Activated naive CD4-positive, alpha-beta T cell (primary cell): ENCODE results near the gene BOLA3.
A peak's percentile ranks its signal among the peaks of the same experiment; 100 is the strongest.
"Not testable (repeated sequence)": the region's sequence is repeated elsewhere in the genome, so short reads cannot be mapped to it uniquely, and the experiment has no call there.

Experiments used
- DNase-seq, 4 experiments: peaks; one replicate each; lab custom pipeline; 2025; lab: John Stamatoyannopoulos, UW

The BOLA3 gene

DNA sequence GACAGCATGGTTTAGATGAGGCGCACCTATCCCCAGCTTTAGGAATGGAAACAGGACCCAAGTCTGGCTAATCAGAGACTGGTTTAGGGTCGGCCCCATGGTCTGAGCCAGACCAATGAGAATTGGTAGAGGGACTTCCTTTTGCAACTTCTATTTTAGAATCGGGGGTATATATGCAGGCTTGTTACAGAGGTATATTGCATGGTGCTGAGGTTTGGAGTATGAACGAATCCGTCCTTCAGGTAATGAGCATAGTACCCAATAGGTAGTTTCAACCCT, 1.5 kb upstream of the BOLA3 start:
- DNase-seq, result no peak

DNA sequence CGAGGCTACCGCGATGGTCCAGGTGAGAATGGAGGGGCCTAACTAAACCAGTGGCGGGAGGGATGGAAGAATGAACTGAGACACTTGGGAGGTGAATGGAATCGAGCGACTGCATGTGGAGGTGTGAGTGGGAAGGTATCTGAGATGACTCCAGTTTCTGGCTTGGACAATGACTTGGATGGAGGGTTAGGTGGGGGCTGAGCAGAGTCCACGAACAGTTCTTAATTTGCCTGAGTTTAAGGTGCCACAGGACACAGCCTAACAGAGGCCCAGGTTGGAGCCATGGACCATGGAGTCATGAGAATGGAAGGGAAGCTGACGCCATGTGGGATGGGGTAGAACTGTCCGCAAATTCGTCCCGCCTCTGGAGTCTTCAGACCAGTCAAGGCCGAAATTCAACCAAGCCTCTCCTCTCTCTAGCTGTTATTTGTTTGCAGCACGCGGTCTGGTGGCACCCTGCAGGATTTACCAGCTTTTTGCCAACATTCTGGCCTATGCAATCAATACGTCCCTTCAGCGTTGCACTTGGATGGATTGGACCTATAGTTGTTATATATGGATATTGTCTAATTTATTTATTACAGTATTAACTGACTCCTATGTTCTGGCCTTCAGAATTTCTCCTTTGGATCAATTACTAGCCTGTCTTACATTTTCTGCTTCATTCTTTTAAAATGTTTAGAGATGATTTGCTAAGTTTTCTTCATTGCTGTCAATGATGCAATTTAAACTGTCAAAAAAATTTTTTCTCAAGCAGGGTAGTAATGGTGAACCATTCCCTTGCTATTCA, 940 bp upstream of the BOLA3 start:
- no peak for DNase-seq

DNA sequence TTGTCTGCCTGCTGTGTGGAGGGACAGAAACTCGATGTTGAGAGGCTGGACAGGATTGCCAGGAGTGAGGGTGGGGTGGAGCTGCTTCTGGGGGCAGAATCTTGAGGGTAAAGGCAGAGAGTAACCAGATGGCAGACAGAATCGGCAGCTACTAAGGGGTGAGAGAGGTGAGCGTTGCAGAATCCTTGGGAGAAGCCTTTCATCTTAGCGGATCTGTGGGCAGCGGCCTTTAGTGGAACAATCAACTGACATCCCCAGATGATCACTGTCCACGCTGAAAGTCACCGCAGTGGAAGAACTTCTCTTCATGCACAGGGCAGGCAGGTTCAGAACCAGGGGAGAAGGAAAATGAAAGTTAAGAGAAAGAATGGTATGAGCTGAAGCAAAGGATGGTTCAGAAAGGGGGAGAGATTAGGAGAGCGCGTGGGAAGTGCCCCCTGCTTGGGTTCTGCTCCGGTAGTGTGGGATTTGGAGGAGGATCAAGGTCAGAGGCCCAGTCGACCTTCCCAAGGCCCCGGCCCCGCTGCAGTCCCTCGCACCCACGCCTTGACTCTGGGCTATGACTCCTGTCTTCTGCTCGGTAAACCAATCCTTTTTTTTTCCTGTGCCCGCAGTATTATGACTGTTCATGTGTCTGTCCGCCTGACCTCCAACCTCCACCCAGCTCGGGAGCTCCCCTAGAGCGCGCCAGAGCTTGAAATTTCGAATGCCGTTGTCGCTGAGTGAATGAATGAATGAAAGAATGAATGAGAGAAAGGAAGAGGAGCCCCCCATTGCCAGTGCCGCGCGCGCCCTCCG, 584 bp downstream of the BOLA3 start:
- no peak for DNase-seq

DNA sequence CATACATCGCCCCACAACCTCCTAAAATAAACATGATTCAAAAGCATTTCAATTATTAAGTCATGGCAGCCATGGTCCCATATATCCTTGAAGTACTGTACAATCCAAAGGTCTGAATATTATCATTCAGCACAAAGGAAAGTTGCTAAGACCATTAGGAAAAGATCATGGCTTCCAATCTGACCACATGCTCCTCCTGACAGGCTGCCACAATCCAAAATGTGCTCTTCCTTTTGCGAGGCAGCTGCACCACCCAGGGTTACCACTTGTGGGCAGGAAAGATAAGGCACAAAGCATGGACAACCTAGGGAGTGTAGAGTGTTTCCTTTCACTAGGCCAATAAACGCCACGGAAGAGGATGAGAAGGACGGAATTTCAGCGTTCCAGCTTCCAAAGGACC, 5.4 kb downstream of the BOLA3 start:
- no peak for DNase-seq

DNA sequence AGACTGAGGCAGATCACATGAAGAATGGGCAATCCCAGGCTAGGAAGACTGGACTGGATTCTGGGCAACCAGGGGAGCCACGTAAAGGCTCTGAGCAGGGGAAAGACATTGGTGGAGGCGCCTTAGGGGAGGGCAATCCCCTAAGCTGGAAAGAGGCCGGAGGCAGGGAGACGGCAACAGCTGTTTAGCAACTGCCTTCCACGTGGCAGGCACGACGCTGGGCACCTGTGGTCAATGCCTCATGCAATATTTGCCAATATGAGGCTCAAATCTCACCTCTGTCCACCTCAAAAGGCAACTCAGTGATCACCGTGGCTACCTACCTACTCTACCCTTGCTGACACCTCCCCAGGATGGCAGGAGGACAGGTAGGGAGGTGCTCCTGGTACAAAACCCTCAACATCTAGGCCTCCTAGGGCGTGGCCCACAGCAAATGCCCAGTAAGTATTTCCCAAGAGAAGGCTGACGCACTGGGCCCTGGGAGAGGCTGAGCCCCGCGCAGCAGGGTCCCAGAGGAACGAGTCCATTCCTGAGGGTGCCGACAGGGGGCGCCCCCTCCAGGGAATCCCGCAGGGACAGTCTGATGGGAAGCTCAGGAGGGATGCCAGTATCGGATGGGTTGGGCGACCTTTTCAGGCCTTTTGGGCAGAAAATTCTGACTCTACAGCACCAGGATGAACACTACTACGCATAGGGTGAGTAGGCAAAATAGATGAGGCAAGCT, 8.9 kb downstream of the BOLA3 start:
- no peak for DNase-seq

DNA sequence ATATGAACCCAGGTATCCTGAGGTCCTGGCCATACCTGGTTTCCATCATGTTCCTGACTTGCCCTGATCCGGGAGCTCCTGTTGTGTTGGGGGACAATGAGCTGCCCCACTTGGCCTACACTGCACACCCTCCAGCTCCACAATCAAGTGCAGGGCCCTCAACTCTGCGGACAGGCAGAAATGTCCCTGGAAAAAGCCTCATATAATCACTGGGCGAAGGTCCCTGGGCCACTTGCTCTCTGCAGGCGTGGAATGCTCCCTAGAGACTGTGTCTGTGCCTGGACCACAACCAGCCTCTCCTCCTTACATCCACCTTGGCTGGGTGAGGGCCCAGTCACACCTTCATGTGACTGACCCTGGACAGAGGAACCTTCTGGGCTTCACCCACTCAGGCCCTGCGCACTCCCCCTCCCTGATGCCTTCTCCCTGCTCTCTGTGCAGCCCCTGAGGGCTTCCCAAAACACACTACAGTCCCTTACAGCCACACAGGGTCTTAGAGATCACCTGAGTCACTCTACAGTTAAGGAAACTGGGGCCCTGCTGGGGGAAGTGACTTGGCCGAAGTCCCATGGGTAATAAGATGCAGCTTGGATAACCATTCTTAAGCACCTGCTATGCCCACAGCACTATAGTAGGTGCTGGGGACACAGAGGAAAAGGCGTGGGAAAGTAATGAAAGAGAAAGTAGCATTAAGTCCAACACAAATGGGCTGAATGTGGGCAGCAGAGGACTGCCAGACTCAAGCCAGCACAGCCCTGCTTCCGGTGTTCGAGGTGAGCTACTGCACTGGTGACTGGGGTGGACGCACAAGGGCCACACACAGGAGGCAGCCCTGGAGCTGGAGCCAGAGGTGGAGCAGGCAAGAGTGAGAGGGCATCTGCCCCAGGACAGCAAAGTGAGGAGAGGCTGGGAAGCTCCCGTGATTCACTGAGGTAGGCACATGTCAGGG, 9.8 kb downstream of the BOLA3 start:
- DNase-seq, result no peak

DNA sequence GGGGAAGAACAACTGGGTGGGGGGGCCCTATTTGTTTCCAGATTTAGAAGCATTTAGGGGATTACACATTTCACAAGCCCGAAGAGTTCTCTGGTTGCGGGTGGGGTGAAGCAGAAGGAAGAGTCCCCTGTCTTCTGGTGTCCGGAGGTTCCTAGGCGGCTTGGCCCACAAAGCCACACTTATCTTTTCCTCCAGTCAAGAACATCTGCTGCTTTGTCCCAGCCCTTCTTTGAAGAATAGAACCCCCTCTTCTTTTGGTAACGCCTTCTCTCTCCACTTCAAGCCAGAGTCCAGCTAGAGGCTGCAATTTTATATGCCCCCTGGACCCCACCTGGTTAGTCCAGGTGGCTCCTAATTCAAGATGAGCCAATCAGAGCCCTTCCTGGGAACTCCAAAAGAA, 15.8 kb downstream of the BOLA3 start:
- DNase-seq, result no peak

DNA sequence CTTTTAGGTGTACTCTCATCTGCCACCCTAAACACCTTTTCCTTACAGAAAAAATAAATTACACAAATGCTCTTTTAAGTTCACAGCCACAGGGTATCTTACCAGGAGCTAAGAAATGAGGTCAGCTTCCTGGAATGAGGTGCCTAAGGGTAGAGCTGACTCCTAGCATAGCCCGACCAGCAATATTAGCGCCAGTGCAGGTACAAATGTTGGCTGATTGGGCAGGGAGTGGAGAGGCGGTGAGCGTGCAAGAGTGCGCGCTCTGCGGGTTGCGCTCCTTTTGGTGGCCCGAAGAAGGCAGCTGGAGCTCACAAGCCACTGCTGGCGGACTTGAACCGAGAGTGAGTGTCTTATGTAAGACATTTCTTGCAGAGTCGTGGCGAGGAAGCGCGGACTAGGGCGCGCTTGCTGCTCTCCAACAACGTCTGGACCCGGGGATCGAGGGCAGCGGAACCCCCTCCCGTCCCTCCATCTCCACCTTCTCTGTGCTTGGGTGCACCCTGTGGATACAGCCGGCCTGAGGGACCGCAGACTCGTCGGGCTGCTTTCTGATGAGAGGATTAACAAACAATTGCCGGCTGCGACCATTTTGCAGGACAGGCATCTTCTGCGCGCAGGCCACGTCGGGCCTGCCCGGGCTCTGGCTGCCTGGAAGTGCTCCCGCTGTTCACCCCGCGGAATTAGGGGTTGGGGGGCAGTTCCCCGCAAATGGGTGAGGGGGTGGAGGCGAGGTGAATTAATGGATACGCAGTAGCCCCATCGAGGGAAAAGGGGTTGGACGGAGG, 17.3 kb downstream of the BOLA3 start:
- DNase-seq, result no peak

DNA sequence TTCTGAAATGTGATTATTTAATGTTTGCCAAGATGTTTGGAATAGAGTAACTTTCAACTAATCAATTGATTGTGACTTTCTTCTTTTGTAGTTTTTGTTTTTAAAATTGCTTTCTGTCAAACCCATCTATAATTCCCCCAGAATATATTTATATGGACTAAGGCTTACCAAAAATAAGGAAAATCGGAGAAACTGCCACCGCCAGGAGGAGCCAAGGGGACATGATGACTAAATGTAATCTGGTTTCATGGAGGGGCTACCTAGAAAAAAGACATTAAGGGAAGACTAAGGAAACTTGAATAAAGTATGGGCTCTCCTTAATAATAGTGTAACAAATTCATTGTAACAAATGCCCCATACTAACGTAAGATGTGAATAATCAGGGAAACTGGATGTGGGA, 19.5 kb downstream of the BOLA3 start:
- DNase-seq, result no peak

DNA sequence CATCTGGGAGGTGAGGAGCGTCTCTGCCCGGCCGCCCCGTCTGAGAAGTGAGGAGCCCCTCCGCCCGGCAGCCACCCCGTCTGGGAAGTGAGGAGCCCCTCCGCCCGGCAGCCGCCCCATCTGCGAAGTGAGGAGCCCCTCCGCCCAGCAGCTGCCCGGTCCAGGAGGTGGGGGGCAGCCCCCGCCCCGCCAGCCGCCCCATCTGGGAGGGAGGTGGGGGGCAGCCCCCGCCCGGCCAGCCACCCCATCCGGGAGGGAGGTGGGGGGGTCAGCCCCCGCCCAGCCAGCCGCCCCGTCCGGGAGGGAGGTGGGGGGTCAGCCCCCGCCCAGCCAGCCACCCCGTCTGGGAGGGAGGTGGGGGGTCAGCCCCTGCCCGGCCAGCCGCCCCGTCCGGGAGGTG, 23.8 kb downstream of the BOLA3 start:
- DNase-seq, result not testable (repeated sequence)

DNA sequence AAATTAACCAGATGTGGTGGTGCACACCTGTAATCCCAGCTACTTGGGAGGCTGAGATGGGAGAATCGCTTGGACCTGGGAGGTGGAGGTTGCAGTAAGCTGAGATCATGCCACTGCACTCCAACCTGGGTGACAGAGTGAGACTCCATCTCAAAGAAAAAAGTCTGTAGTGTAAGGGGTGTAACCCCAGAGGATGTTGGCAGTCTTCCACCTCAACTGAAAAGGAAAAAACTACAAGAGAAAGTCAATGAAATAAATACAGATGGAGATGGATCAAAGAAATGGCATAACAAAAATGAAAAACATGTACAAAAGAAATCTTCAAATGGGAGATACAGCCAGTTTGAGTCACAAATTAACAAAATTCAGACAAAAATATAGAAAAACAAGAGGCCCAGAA, 25.9 kb downstream of the BOLA3 start:
- not testable (repeated sequence) for DNase-seq

DNA sequence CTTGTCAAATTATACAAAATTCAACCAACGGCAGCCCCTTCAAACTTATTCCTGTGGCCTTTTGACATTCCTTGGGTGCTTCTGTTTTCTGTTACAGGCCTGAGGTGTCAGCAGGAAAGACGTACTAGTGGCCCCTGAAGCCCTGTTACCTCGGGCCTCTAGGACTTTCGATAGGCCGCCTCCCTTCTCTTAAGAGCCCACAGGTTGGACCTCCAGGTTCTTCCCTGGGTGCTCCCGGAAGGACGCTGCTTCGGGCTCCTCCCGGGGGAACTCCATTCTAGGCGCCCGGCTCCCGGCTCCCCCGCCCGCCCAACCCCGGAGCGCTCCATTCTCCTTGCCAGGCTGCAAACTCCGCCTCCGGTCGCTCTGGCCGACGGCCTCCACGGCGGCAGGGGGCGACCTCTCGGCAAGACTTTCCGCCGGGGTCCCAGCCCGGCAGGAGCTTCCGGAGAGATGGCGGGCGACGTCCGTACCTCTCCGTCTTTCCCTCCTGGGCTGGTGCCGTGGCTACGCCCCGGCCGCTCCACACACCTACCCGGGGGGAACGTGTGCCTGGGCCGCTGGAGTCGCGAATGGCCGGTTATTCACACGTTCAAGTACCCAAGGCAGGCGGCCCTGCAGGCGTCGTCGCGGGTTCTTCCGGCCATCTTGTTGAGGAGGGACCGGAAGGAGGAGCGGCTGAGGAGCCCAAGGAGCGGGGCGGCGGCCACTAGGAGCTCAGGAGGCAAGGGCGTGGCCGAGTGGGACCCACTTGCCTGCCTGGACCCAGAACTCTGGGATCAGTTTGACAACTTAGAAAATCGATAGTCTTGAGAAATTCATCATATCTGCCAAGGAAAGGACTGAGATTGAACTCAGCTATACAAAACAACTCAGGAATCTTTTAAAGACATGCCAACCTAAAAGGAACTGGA, 27.5 kb downstream of the BOLA3 start:
- DNase-seq, result peak; percentile 64 to 82 (median 74)

DNA sequence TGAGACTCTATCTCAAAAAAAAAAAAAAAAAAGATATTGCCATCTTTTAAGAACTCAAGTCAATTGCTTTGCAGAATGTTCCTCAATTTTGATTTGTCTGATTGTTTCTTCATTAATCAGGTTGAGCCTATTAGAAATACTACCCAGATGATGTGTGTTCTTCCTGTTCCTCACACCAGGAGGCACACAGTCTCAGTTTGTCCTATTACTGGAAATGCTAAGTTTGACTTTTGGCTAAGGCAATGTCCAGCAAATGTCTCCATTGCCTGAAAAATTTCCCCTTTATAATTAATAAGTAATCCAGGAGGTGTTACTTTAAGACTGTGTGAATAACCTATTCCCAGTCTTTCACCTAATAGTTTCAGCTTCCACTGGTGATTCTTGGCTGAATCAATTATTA, 28.4 kb downstream of the BOLA3 start:
- no peak for DNase-seq

DNA sequence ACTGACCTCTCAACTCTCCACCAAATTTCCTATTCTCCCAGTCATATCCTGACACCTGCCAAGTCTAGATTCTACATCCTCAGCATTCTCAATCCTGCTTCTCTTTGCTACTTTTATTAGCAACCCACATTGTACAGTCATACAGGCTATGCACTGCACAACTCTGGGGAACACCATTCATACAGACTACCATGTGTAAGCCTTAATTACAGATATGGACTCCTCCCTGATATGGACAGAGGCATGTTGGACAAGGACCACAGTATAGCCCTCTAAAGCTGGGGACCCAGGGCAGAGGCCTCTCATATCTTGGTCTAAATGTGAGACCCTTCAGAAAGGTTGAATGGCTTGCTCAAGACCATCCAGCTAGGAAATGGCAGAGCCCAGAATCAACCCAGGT, 36.3 kb downstream of the BOLA3 start:
- no peak for DNase-seq

DNA sequence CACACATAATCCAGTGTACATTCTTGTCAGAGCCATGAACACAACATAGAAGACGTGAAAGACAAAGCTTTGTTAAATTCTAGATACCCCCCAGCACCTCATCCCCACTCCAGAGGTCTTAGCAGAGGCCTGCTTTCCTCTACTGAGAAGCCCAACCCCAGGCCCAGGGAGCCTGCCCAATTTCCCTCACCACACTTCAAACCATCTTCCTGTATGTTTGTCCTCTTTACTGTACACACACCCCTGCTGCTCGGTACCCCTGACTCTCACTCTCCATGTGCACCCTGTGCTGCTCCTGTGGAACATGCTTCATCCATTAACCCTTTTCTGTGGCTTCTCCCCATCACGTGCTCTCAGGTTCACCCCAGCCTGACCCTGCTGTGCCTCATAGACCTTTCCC, 37.2 kb downstream of the BOLA3 start:
- no peak for DNase-seq

DNA sequence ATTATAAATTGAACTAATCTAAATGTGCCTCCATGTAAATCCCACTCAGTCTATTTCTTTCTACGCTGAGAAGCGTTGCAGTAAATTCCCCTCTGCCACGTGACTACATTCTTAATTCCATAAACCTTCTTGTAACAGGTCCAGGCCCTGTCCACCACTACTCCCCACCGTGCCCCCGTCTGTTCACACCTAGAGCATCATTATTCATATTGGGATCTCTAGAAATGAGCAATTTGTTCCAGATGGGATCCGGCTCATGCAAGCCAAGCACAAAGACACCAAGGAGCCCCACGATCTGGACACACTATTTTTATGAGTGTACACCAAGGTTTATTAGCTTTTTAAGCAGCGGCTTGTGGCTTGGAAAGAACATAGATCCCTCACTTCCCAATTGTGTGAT, 38.2 kb downstream of the BOLA3 start:
- DNase-seq, result no peak

DNA sequence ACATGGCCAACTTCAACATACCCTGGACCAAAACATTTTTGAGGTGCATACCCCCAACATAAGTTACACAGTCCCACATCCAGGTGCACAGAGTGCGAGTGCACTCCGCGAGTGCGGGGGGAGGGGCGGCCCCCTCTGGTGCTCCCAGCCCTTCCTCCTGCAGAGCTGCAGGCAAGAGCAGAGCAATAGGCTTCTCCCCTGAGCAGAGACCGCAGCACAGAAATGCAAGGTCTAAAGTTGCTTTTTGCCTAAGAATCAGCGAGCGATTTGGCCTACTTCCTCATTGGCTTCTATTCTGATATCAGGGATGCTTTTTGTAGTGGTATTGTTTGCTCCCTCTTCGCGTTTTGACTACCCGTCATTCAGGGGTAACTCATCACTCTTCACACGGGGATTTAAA, 40.6 kb downstream of the BOLA3 start:
- no peak for DNase-seq

DNA sequence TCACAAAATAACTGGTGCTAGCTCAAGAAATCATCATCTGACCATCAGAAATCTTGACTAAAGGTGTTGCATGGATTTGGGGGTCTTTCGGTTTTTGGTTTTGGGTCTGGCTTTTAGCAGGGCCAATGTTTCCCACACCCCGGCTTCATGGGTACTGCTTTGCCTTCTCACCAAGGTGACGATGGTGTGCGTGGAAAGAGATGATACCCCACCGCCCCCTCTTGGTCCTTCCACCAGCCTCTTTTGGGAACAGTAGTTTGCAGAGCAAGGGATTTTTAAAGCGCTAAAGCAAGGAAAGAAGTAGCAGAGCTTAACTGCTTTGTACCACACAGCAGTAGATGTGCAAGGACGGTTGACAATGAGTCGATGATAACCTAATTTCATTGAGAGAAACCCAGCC, 42.3 kb downstream of the BOLA3 start:
- no peak for DNase-seq

DNA sequence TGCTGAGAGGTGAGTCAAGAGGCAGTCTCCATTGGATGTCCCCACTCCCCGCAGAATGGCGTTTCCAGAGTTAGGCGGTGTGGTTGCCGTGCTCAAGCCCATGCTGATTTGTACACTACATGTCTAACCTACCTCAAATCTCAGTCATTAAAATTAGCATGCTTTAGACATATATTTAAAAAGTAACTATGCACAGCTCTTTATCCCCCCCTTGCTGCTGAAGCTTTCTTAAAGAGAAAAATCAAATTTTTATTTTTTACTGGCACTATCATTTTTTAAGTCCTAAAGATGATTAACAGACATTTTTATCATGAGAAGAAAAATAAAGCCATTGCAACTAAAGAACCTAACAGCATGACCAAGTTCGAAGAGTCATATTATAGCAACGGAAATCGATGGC, 42.9 kb downstream of the BOLA3 start:
- no peak for DNase-seq

DNA sequence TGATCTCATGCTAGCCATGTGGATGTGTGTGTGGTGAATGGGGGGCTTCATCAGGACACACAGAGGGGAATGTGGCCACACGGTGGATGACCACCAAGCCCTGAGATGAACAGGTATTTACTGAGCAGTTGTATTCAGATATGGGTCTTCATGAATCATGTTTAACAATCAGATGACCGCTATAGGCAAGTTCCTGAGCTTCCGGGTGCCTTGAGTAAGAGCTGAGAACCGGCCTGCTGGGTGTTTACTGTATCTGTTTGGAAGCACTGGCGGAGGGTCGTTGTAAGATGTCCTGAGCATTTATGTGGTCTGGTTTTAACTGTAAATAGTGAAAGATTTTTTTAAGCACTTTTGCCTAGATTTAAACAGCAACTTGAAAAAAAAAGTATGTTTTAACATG, 43.9 kb downstream of the BOLA3 start:
- DNase-seq, result no peak
